CD8-positive, alpha-beta memory T cell (primary cell): ENCODE results near the gene HIBADH. TPM values are rescaled to one million over a fixed set of nuclear protein-coding genes. Genes with fewer than 3 reads are reported as not detected.

ENCODE experiments used
- CTCF ChIA-PET: fragments of 350-600 bp; sonication (Branson Sonifier 250); formaldehyde crosslinking; loops from one replicate; lab custom pipeline; 2021; ENCODE audit warnings: antibody characterized with exemption; lab: Charles Lee
- POLR2A ChIA-PET: fragments of 350-600 bp; sonication (Branson Sonifier 250); formaldehyde crosslinking; loops from one replicate; lab custom pipeline; 2021; ENCODE audit warnings: antibody characterized with exemption; lab: Charles Lee
- DNase-seq, 5 donors: peaks; one replicate each; pipeline versions ENCODE4 v3.0.0 to v3.0.0-alpha.2; 2020 to 2022; ENCODE audit warnings: mixed read lengths in 1 of 5
- H3K27ac ChIP-seq: one replicate; pipeline ENCODE4 v1.7.0; 2013; ENCODE audit warnings: low read depth, mild to moderate bottlenecking, low read length, moderate library complexity
- H3K27me3 ChIP-seq: 2 replicates; pipeline ENCODE4 v1.7.0; 2013; ENCODE audit warnings: low read length, mild to moderate bottlenecking; ENCODE audit not compliant: insufficient read depth, poor library complexity, severe bottlenecking
- H3K36me3 ChIP-seq: 2 replicates; pipeline ENCODE4 v1.7.0; 2013; ENCODE audit warnings: mild to moderate bottlenecking, low read length, moderate library complexity; ENCODE audit not compliant: insufficient read depth
- H3K4me1 ChIP-seq: 2 replicates; pipeline ENCODE4 v1.7.0; 2013; ENCODE audit warnings: mild to moderate bottlenecking, low read length, moderate library complexity; ENCODE audit not compliant: insufficient read depth
- H3K4me3 ChIP-seq: 2 replicates; pipeline ENCODE4 v1.7.0; 2013; ENCODE audit warnings: mild to moderate bottlenecking, low read length
- H3K9me3 ChIP-seq: 2 replicates; pipeline ENCODE4 v1.7.0; 2013; ENCODE audit warnings: mild to moderate bottlenecking, low read length
- H3K27ac Mint-ChIP-seq, 8 donors: one replicate each; pipeline ENCODE4 v1.8.0; 2020 to 2021; ENCODE audit warnings: mixed read lengths in 8 of 8, mild to moderate bottlenecking in 6 of 8, inconsistent platforms in 3 of 8, moderate library complexity in 3 of 8
- H3K27me3 Mint-ChIP-seq, 2 donors: one replicate each; pipeline ENCODE4 v1.8.0; 2020 to 2021; ENCODE audit warnings: mixed read lengths in 2 of 2, mild to moderate bottlenecking in 1 of 2, moderate library complexity in 1 of 2
- H3K36me3 Mint-ChIP-seq, 3 donors: one replicate each; pipeline ENCODE4 v1.8.0; 2020 to 2021; ENCODE audit warnings: mixed read lengths in 3 of 3, inconsistent platforms in 1 of 3, mild to moderate bottlenecking in 1 of 3
- H3K4me1 Mint-ChIP-seq, 3 donors: one replicate each; pipeline ENCODE4 v1.8.0; 2020 to 2021; ENCODE audit warnings: mixed read lengths in 3 of 3, inconsistent platforms in 1 of 3, mild to moderate bottlenecking in 1 of 3
- H3K4me3 Mint-ChIP-seq, 7 donors: one replicate each; pipeline ENCODE4 v1.8.0; 2020 to 2021; ENCODE audit warnings: mixed read lengths in 7 of 7, mild to moderate bottlenecking in 6 of 7, moderate library complexity in 4 of 7, inconsistent platforms in 2 of 7
- H3K9me3 Mint-ChIP-seq, 5 donors: one replicate each; pipeline ENCODE4 v1.8.0; 2020 to 2022; ENCODE audit warnings: mixed read lengths in 5 of 5, mild to moderate bottlenecking in 3 of 5, moderate library complexity in 2 of 5, inconsistent platforms in 1 of 5
- polyA plus RNA-seq: library from polyadenylated mRNA; unstranded; fragments of 300-500 nt; fragmentation: Illumina TruSeq; gene quantifications from one replicate; pipeline ENCODE4 v1.2.3, GENCODE V29; 2021
- total RNA-seq, 2 experiments: library from RNA; stranded (reverse); gene quantifications; one replicate each; pipeline ENCODE4 v1.2.3, GENCODE V29; 2021

Gene HIBADH
- total and polyA plus RNA-seq, 3 experiments from 2014 or later, result 19.8 to 33.8 (median 20.0) TPM

DNA sequence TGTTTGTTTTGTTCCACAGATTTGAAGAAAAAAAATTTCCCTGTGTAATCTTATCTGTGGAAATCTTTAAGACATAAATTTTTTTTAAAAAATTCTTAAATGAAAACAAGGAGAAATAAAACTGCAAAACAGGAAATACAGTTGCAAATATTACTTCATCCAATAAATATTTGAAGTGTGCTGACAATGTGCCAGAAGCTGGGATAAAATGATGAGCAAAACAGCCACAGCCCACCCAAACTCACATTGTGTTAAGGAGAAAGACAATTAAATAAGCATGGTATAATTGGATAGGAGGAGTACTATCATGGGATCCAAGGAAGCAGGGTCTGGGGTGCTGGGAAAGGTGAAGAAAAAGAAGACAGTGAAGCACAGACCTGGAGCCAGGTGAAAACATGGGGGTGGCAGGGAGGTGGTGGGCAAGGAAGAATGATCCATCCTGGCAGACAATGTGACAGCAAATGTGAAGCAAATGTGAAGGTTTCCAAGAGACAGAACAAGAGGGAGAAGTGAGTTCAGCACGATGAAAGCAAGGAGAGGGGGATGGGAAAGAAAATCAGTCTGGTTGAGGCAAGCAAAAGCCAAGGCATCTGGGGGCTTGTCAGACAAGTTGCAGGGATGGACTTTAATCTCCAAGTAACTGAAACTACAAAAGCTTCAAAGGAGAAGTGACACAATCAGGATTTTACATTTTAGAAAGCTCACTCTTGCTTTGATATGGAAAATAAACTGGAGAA lies 135.9 kb downstream of the HIBADH start:
- H3K9me3 ChIP-seq, result no peaks in the 10 kb centered on the region
- no peak overlapping the region for H3K27ac ChIP-seq
- no peaks in the 10 kb centered on the region for H3K36me3 ChIP-seq
- H3K27me3 Mint-ChIP-seq, result no peaks in the 10 kb centered on the region
- no peak overlapping the region for H3K4me3 ChIP-seq
- H3K9me3 Mint-ChIP-seq, result no peaks in the 10 kb centered on the region
- no peak overlapping the region for H3K4me3 Mint-ChIP-seq
- H3K27ac Mint-ChIP-seq, result no peak overlapping the region
- H3K4me1 ChIP-seq, result no peaks in the 10 kb centered on the region
- peaks cover 45 to 63% (median 48%) of the 10 kb centered on the region in 3 donors for H3K36me3 Mint-ChIP-seq
- DNase-seq, result no peak
- ChIA-PET POLR2A (no interaction called here), CTCF (no interaction called here)
- no peaks in the 10 kb centered on the region for H3K27me3 ChIP-seq
- no peaks in the 10 kb centered on the region for H3K4me1 Mint-ChIP-seq

DNA sequence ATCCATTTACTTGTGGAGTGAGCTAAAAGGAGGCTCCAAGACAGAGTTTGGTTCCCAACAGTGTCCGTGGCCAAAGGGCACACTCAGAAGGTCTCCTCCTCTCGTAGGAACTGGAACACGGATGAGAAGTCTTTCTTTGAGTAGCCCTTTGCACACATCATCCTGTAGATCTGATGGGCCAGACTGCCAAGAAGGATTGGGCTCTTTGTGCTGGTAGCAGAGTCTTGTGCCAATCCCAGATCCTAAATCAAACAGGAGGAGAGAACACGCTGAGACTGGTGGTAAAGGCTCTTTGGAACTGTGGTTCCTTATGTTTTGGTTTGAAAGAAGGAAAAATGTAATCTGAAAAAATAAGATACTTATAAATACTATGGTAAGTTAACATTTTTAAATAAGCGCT lies 136.6 kb downstream of the HIBADH start:
- no peaks in the 10 kb centered on the region for H3K36me3 ChIP-seq
- H3K27ac Mint-ChIP-seq, result no peak overlapping the region
- H3K4me1 Mint-ChIP-seq, result no peaks in the 10 kb centered on the region
- H3K27me3 ChIP-seq, result no peaks in the 10 kb centered on the region
- no peak overlapping the region for H3K4me3 ChIP-seq
- no peaks in the 10 kb centered on the region for H3K4me1 ChIP-seq
- no peaks in the 10 kb centered on the region for H3K9me3 Mint-ChIP-seq
- DNase-seq, result no peak
- H3K27me3 Mint-ChIP-seq, result no peaks in the 10 kb centered on the region
- ChIA-PET POLR2A (no interaction called here), CTCF (no interaction called here)
- no peaks in the 10 kb centered on the region for H3K9me3 ChIP-seq
- no peak overlapping the region for H3K4me3 Mint-ChIP-seq
- no peak overlapping the region for H3K27ac ChIP-seq
- peaks cover 41 to 63% (median 46%) of the 10 kb centered on the region in 3 donors for H3K36me3 Mint-ChIP-seq

DNA sequence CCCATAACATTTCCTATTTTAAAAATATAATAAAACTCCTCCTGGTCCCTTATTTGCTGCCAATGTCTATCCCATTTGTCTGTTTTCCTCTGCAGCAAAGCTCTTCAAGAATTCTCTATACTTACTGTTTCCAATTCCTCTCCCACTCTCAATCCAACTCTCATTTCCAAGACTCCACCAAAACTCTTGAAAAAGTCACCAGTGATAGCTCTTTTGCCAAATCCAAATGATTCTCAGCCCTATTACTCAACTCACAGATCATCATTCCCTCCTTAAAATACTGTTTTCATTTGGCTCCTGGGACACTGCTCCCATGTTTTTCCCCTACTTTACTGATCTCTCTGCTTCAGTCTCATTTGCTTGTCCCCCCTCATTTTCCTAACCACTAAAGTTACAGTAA lies 139.4 kb downstream of the HIBADH start:
- Mint-ChIP-seq H3K4me3 (no peak overlapping the region), H3K4me1 (no peaks in the 10 kb centered on the region), H3K9me3 (no peaks in the 10 kb centered on the region), H3K27ac (no peak overlapping the region), H3K27me3 (no peaks in the 10 kb centered on the region), H3K36me3 (peaks cover 25 to 40% (median 30%) of the 10 kb centered on the region in 3 donors)
- Histone ChIP-seq H3K27me3 (no peaks in the 10 kb centered on the region), H3K4me3 (no peak overlapping the region), H3K36me3 (no peaks in the 10 kb centered on the region), H3K9me3 (no peaks in the 10 kb centered on the region), H3K27ac (no peak overlapping the region), H3K4me1 (no peaks in the 10 kb centered on the region)
- POLR2A ChIA-PET, result no interaction called here
- DNase-seq, result no peak
- CTCF ChIA-PET, result no interaction called here

DNA sequence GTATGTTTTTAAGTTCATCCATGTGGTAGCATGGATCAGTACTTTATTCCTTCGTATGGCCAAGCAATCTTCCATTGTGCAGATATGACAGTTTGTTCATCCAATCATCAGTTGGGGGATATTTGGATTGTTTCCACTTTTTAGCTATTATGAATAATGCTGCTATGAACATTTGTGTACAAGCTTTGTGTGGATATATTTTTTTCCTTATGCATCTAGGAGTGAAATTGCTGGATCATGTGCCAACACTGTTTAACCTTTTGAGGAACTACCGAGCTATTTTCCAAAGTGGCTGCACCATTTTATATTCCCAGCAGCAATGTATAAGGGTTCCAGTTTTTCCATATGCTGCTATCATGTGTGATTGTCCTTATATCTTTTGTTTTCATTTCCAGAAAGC lies 140.1 kb downstream of the HIBADH start:
- Histone ChIP-seq H3K4me3 (no peak overlapping the region), H3K9me3 (no peaks in the 10 kb centered on the region), H3K4me1 (no peaks in the 10 kb centered on the region), H3K27me3 (no peaks in the 10 kb centered on the region), H3K36me3 (no peaks in the 10 kb centered on the region), H3K27ac (no peak overlapping the region)
- Mint-ChIP-seq H3K9me3 (no peaks in the 10 kb centered on the region), H3K27ac (no peak overlapping the region), H3K36me3 (peaks cover 25 to 36% (median 30%) of the 10 kb centered on the region in 3 donors), H3K4me1 (no peaks in the 10 kb centered on the region), H3K4me3 (no peak overlapping the region), H3K27me3 (no peaks in the 10 kb centered on the region)
- no peak for DNase-seq
- ChIA-PET CTCF (no interaction called here), POLR2A (no interaction called here)

DNA sequence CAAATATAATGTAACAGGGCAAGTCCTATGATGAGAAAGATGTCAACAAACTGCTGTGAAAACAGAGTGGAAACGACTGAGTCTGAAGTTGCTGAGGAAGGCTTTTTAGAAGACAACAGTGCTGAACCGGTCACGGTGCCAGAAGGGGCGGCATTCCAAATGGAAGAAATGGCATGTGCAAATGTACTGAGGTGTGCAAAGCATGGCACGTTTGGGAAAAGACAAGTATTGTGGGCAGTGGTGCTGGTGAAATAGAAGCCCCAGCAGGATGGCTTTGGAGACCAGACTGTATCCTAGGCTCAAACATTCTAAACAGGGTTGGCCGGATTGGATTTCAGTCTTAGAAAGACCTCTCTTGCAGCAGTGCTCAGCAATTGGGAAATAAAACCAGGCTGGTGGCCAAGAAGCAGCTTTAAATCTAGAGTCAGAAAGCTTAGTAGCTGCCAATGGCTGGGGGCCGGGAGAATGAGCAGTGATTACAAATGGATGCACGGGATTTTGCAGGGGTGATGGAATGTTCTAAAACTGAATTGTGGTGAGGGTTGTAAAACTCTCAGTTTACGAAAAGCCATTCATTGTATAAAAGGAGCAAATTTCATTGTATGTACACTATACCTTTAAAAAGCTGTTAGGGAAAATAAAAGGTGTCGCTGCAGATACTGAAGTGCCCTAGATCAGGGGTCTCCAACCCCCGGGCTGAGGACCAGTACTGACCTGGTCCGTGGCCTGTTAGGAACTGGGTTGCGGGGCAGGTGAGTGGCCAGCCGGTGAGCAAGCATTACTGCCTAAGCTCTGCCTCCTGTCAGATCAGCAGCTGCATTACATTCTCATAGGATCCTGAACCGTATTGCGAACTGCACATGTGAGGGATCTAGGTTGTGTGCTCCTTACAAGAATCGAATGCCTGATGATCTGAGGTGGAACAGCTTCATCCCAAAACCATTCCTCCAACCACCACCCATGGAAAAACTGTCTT lies 141.6 kb downstream of the HIBADH start:
- Histone ChIP-seq H3K4me1 (no peaks in the 10 kb centered on the region), H3K9me3 (no peaks in the 10 kb centered on the region), H3K27me3 (no peaks in the 10 kb centered on the region), H3K27ac (no peak overlapping the region), H3K4me3 (no peak overlapping the region), H3K36me3 (no peaks in the 10 kb centered on the region)
- CTCF ChIA-PET, result interaction anchor here (0.9 kb wide), 1 partner anchor 9 kb away, joined by 3 read pairs; no protein-coding TSS in a partner anchor
- Mint-ChIP-seq H3K9me3 (no peaks in the 10 kb centered on the region), H3K27ac (no peak overlapping the region), H3K36me3 (peaks cover 16 to 26% (median 25%) of the 10 kb centered on the region in 3 donors), H3K4me3 (no peak overlapping the region), H3K27me3 (no peaks in the 10 kb centered on the region), H3K4me1 (no peaks in the 10 kb centered on the region)
- POLR2A ChIA-PET, result no interaction called here
- DNase-seq, result no peak

DNA sequence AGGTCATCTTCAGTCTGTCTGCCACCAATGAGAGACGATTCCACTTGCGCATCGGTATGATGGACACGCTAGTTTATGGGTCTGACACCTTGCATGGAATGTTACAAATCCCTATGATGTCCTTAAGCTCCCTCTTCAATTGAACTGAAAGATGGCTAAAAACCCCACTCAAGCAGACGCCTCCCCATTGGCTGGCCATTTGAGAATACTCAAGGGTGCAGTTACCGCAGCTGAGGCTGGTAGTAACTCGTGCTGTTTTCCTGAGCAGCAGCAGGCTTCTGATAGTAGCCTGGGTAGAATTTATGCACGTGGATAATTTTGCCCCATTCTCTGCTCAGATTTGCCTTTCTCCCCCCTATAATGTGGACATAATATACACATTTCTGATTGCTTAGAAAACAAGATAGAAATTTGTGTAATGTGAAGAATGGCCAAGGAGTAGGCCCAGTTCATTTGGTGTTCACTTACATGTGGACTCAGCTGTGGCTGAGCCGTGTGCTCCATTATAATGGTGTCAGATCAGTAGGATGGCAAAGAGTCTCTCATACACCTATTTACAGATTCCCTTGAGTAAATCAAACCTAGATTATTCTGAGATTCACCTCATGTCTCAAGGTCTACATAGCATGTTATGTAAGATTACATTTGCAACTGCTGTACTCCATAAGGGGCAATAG lies 142.8 kb downstream of the HIBADH start:
- Histone ChIP-seq H3K27ac (no peak overlapping the region), H3K27me3 (no peaks in the 10 kb centered on the region), H3K4me3 (no peak overlapping the region), H3K4me1 (no peaks in the 10 kb centered on the region), H3K36me3 (no peaks in the 10 kb centered on the region), H3K9me3 (no peaks in the 10 kb centered on the region)
- no peaks in the 10 kb centered on the region for H3K9me3 Mint-ChIP-seq
- POLR2A ChIA-PET, result no interaction called here
- H3K36me3 Mint-ChIP-seq, result peaks cover 6 to 16% (median 16%) of the 10 kb centered on the region in 3 donors
- CTCF ChIA-PET, result no interaction called here
- no peaks in the 10 kb centered on the region for H3K4me1 Mint-ChIP-seq
- no peak for DNase-seq
- no peak overlapping the region for H3K4me3 Mint-ChIP-seq
- H3K27me3 Mint-ChIP-seq, result no peaks in the 10 kb centered on the region
- H3K27ac Mint-ChIP-seq, result no peak overlapping the region

DNA sequence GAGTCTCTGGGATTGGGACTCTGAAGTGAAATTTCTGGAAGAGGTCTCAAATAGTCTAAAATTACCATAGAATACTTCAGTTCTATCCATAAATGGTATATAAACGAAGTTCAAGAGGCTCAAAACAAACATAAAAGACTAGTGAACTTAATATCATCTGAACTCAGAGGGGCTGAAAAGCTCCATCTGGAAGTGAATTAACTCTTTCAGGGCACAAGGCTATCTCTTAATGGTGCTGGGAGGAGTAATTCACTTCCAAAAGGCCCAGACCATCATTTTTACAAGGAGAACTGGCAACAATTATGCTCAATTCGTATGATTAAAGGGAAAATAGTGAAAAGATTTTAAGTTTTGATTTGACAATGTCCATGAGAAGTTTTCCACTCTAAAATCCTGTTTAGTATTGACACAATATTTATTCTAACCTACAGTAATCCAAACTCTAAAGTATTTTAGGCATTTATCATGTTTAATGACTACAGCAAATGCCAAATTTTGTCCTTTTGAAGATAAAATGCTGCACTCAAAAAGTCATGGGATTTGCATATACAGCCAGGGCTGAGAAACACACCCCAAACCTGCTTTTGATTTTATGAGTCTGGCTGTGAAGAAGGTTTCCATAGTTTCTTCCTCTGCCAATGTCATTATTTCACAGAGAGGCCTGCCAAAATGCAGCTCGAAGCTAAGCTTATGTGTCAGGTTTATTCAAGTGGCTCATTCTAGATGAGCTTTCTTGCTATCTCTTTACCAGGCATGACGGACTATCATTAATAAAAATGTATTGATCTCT lies 143.9 kb downstream of the HIBADH start:
- Histone ChIP-seq H3K9me3 (no peaks in the 10 kb centered on the region), H3K4me1 (no peaks in the 10 kb centered on the region), H3K27me3 (no peaks in the 10 kb centered on the region), H3K27ac (no peak overlapping the region), H3K36me3 (no peaks in the 10 kb centered on the region), H3K4me3 (no peak overlapping the region)
- H3K9me3 Mint-ChIP-seq, result no peaks in the 10 kb centered on the region
- CTCF ChIA-PET, result no interaction called here
- no peak overlapping the region for H3K27ac Mint-ChIP-seq
- no peaks in the 10 kb centered on the region for H3K4me1 Mint-ChIP-seq
- POLR2A ChIA-PET, result no interaction called here
- no peak overlapping the region for H3K4me3 Mint-ChIP-seq
- peaks cover 0 to 11% (median 7%) of the 10 kb centered on the region in 3 donors for H3K36me3 Mint-ChIP-seq
- no peaks in the 10 kb centered on the region for H3K27me3 Mint-ChIP-seq
- DNase-seq, result no peak
